ENCODE data around the gene RYR2.

Gene RYR2

GRCh38 chr1:237702161-237702560, 660.2 kb downstream of the RYR2 start:
- no peak overlapping the region for H3K4me3 ChIP-seq (ENCODE audit: insufficient read depth, low read depth, low read length)
- no peaks in the 10 kb centered on the region for H3K27me3 ChIP-seq (ENCODE audit: control insufficient read depth, insufficient read depth, low read length, poor library complexity, severe bottlenecking)
- H3K4me1 ChIP-seq (ENCODE audit: control insufficient read depth, insufficient read depth, low read length): no peaks in the 10 kb centered on the region
- no peak overlapping the region for H3K27ac ChIP-seq (ENCODE audit: insufficient read depth, low read depth, low read length, poor library complexity, severe bottlenecking)
- no peaks in the 10 kb centered on the region for H3K9me3 ChIP-seq (ENCODE audit: control insufficient read depth, low read length)
- WGBS, 2 experiments: no CpG with 5 or more reads among the region's 2 CpGs
- H3K36me3 ChIP-seq (ENCODE audit: control insufficient read depth, insufficient read depth, low read length): no peaks in the 10 kb centered on the region

GRCh38 chr1:237705462-237705861, 663.5 kb downstream of the RYR2 start:
- Histone ChIP-seq H3K9me3 (ENCODE audit: control insufficient read depth, low read length) (no peaks in the 10 kb centered on the region), H3K4me1 (ENCODE audit: control insufficient read depth, insufficient read depth, low read length) (no peaks in the 10 kb centered on the region), H3K36me3 (ENCODE audit: control insufficient read depth, insufficient read depth, low read length) (no peaks in the 10 kb centered on the region), H3K4me3 (ENCODE audit: insufficient read depth, low read depth, low read length) (no peak overlapping the region), H3K27ac (ENCODE audit: insufficient read depth, low read depth, low read length, poor library complexity, severe bottlenecking) (no peak overlapping the region), H3K27me3 (ENCODE audit: control insufficient read depth, insufficient read depth, low read length, poor library complexity, severe bottlenecking) (no peaks in the 10 kb centered on the region)
- WGBS, 2 experiments: 91 to 95% methylated on average over 4 of the region's 4 CpGs

GRCh38 chr1:237709355-237709754, 667.4 kb downstream of the RYR2 start:
- H3K27ac ChIP-seq (ENCODE audit: insufficient read depth, low read depth, low read length, poor library complexity, severe bottlenecking): no peak overlapping the region
- H3K4me3 ChIP-seq (ENCODE audit: insufficient read depth, low read depth, low read length): no peak overlapping the region
- 95% methylated on average over 3 of the region's 3 CpGs for WGBS, 2 experiments
- no peaks in the 10 kb centered on the region for H3K27me3 ChIP-seq (ENCODE audit: control insufficient read depth, insufficient read depth, low read length, poor library complexity, severe bottlenecking)
- no peaks in the 10 kb centered on the region for H3K36me3 ChIP-seq (ENCODE audit: control insufficient read depth, insufficient read depth, low read length)
- H3K9me3 ChIP-seq (ENCODE audit: control insufficient read depth, low read length): no peaks in the 10 kb centered on the region
- H3K4me1 ChIP-seq (ENCODE audit: control insufficient read depth, insufficient read depth, low read length): no peaks in the 10 kb centered on the region

- Histone ChIP-seq H3K36me3 (ENCODE audit: control insufficient read depth, insufficient read depth, low read length) (no peaks in the 10 kb centered on the region), H3K9me3 (ENCODE audit: control insufficient read depth, low read length) (no peaks in the 10 kb centered on the region), H3K4me1 (ENCODE audit: control insufficient read depth, insufficient read depth, low read length) (no peaks in the 10 kb centered on the region), H3K27me3 (ENCODE audit: control insufficient read depth, insufficient read depth, low read length, poor library complexity, severe bottlenecking) (no peaks in the 10 kb centered on the region), H3K4me3 (ENCODE audit: insufficient read depth, low read depth, low read length) (no peak overlapping the region), H3K27ac (ENCODE audit: insufficient read depth, low read depth, low read length, poor library complexity, severe bottlenecking) (no peak overlapping the region)
- 90 to 95% methylated on average over 3 of the region's 3 CpGs for WGBS, 2 experiments
Measured at GRCh38 chr1:237711281-237711680, 669.3 kb downstream of the RYR2 start.

GRCh38 chr1:237712082-237712481, 670.1 kb downstream of the RYR2 start:
- Histone ChIP-seq H3K4me1 (ENCODE audit: control insufficient read depth, insufficient read depth, low read length) (no peaks in the 10 kb centered on the region), H3K9me3 (ENCODE audit: control insufficient read depth, low read length) (no peaks in the 10 kb centered on the region), H3K4me3 (ENCODE audit: insufficient read depth, low read depth, low read length) (no peak overlapping the region), H3K27me3 (ENCODE audit: control insufficient read depth, insufficient read depth, low read length, poor library complexity, severe bottlenecking) (no peaks in the 10 kb centered on the region), H3K36me3 (ENCODE audit: control insufficient read depth, insufficient read depth, low read length) (no peaks in the 10 kb centered on the region), H3K27ac (ENCODE audit: insufficient read depth, low read depth, low read length, poor library complexity, severe bottlenecking) (no peak overlapping the region)
- WGBS, 2 experiments: 63 to 70% methylated on average over 5 to 6 of the region's 6 CpGs

- 93 to 94% methylated on average over 4 to 5 of the region's 5 CpGs for WGBS, 2 experiments
- no peak overlapping the region for H3K4me3 ChIP-seq (ENCODE audit: insufficient read depth, low read depth, low read length)
- no peaks in the 10 kb centered on the region for H3K36me3 ChIP-seq (ENCODE audit: control insufficient read depth, insufficient read depth, low read length)
- no peaks in the 10 kb centered on the region for H3K4me1 ChIP-seq (ENCODE audit: control insufficient read depth, insufficient read depth, low read length)
- H3K27ac ChIP-seq (ENCODE audit: insufficient read depth, low read depth, low read length, poor library complexity, severe bottlenecking): no peak overlapping the region
- no peaks in the 10 kb centered on the region for H3K27me3 ChIP-seq (ENCODE audit: control insufficient read depth, insufficient read depth, low read length, poor library complexity, severe bottlenecking)
- no peaks in the 10 kb centered on the region for H3K9me3 ChIP-seq (ENCODE audit: control insufficient read depth, low read length)
Measured at GRCh38 chr1:237712586-237713157, 670.7 kb downstream of the RYR2 start.

- Histone ChIP-seq H3K27me3 (ENCODE audit: control insufficient read depth, insufficient read depth, low read length, poor library complexity, severe bottlenecking) (no peaks in the 10 kb centered on the region), H3K4me3 (ENCODE audit: insufficient read depth, low read depth, low read length) (no peak overlapping the region), H3K36me3 (ENCODE audit: control insufficient read depth, insufficient read depth, low read length) (no peaks in the 10 kb centered on the region), H3K27ac (ENCODE audit: insufficient read depth, low read depth, low read length, poor library complexity, severe bottlenecking) (no peak overlapping the region), H3K4me1 (ENCODE audit: control insufficient read depth, insufficient read depth, low read length) (no peaks in the 10 kb centered on the region), H3K9me3 (ENCODE audit: control insufficient read depth, low read length) (no peaks in the 10 kb centered on the region)
- 100% methylated on average over 1 of the region's 1 CpG; no CpG with 5 or more reads in 1 of the 2 experiments for WGBS, 2 experiments
Measured at GRCh38 chr1:237713916-237714315, 671.9 kb downstream of the RYR2 start.

- H3K4me3 ChIP-seq (ENCODE audit: insufficient read depth, low read depth, low read length): no peak overlapping the region
- no peaks in the 10 kb centered on the region for H3K4me1 ChIP-seq (ENCODE audit: control insufficient read depth, insufficient read depth, low read length)
- 92 to 93% methylated on average over 5 of the region's 5 CpGs for WGBS, 2 experiments
- no peaks in the 10 kb centered on the region for H3K36me3 ChIP-seq (ENCODE audit: control insufficient read depth, insufficient read depth, low read length)
- H3K9me3 ChIP-seq (ENCODE audit: control insufficient read depth, low read length): no peaks in the 10 kb centered on the region
- H3K27ac ChIP-seq (ENCODE audit: insufficient read depth, low read depth, low read length, poor library complexity, severe bottlenecking): no peak overlapping the region
- no peaks in the 10 kb centered on the region for H3K27me3 ChIP-seq (ENCODE audit: control insufficient read depth, insufficient read depth, low read length, poor library complexity, severe bottlenecking)
Measured at GRCh38 chr1:237717106-237717505, 675.1 kb downstream of the RYR2 start.

- Histone ChIP-seq H3K4me3 (ENCODE audit: insufficient read depth, low read depth, low read length) (no peak overlapping the region), H3K36me3 (ENCODE audit: control insufficient read depth, insufficient read depth, low read length) (no peaks in the 10 kb centered on the region), H3K4me1 (ENCODE audit: control insufficient read depth, insufficient read depth, low read length) (no peaks in the 10 kb centered on the region), H3K9me3 (ENCODE audit: control insufficient read depth, low read length) (no peaks in the 10 kb centered on the region), H3K27ac (ENCODE audit: insufficient read depth, low read depth, low read length, poor library complexity, severe bottlenecking) (no peak overlapping the region), H3K27me3 (ENCODE audit: control insufficient read depth, insufficient read depth, low read length, poor library complexity, severe bottlenecking) (no peaks in the 10 kb centered on the region)
- 100% methylated on average over 1 of the region's 1 CpG; no CpG with 5 or more reads in 1 of the 2 experiments for WGBS, 2 experiments
Measured at GRCh38 chr1:237730826-237731350, 688.9 kb downstream of the RYR2 start.

GRCh38 chr1:237732657-237733056, 690.7 kb downstream of the RYR2 start:
- no peaks in the 10 kb centered on the region for H3K36me3 ChIP-seq (ENCODE audit: control insufficient read depth, insufficient read depth, low read length)
- no peaks in the 10 kb centered on the region for H3K27me3 ChIP-seq (ENCODE audit: control insufficient read depth, insufficient read depth, low read length, poor library complexity, severe bottlenecking)
- H3K4me3 ChIP-seq (ENCODE audit: insufficient read depth, low read depth, low read length): no peak overlapping the region
- H3K9me3 ChIP-seq (ENCODE audit: control insufficient read depth, low read length): no peaks in the 10 kb centered on the region
- H3K4me1 ChIP-seq (ENCODE audit: control insufficient read depth, insufficient read depth, low read length): no peaks in the 10 kb centered on the region
- 96 to 98% methylated on average over 2 of the region's 2 CpGs for WGBS, 2 experiments
- no peak overlapping the region for H3K27ac ChIP-seq (ENCODE audit: insufficient read depth, low read depth, low read length, poor library complexity, severe bottlenecking)
